ENCODE data around the gene DCLK3.

DCLK3 gene, protein sequence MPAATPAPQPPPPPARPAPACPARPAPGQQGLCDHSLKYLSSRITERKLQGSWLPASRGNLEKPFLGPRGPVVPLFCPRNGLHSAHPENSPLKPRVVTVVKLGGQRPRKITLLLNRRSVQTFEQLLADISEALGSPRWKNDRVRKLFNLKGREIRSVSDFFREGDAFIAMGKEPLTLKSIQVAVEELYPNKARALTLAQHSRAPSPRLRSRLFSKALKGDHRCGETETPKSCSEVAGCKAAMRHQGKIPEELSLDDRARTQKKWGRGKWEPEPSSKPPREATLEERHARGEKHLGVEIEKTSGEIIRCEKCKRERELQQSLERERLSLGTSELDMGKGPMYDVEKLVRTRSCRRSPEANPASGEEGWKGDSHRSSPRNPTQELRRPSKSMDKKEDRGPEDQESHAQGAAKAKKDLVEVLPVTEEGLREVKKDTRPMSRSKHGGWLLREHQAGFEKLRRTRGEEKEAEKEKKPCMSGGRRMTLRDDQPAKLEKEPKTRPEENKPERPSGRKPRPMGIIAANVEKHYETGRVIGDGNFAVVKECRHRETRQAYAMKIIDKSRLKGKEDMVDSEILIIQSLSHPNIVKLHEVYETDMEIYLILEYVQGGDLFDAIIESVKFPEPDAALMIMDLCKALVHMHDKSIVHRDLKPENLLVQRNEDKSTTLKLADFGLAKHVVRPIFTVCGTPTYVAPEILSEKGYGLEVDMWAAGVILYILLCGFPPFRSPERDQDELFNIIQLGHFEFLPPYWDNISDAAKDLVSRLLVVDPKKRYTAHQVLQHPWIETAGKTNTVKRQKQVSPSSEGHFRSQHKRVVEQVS

DNA sequence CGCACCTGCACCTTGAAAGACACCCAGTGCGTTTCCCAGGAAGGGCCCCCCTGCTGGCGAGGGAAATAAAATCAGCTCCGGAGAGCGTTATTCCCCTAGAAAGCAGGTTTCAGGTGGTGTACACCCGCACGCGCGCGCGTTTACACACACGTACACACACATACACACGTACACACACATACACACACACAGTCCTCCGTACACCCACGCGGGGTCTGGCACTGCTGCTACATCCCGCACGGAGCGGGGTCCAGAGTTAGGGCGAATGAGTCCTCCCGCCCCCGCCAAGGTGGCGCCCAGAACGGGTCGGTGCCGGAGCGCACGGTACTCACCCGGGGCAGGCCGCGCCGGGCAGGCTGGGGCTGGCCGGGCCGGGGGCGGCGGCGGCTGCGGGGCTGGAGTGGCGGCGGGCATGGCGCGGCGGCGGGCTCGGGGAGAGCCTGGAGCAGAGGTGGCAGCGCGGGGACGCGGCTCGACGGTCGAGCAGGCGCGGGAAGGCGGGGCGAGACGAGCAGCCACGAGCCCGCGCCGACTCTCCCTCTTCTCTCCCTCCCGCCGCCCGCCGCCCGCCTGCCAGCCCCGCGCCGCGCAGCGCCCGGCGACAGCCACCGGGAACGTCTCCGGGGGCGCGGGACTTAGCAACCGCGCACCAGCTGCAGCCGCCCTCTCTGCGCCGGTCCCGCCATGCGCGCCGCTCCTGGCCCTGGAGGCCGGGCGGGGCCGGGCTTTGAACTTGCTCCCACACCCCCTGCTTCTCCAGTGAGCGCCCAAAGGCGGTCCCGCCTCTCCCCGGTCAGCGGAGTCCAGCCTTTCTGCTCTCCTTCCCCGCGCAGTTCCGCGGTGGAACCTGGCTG is at the start of gene DCLK3:
DCLK3 (minus strand) TSS at position 704 of the 854 bp plus-strand sequence; CDS start at position 414, 290 bp downstream.
- no peak for ATAC-seq

GRCh38 chr3:36813305-36813704 is 49.0 kb upstream of the DCLK3 start:
- ATAC-seq: no peak

DNA sequence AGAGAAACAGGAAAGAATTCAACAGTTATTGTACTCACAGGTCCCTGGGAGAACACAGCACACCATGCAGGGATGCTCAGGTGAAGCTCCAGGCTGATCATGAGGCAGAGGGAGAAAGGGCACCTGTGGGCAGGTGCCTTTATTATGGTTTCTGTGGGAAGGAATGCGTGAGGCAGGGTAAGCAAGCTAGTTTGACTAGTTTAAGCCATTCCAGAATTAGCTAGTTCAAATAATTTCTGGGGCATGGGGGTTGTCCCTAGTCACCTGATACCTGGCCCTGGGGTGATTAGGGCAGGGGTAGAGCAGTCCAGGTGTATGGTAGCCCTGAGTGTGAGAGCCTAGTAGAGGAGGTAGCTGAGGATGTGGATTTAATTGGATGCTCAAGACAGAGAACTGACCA is 47.9 kb upstream of the DCLK3 start:
- no peak for ATAC-seq

DNA sequence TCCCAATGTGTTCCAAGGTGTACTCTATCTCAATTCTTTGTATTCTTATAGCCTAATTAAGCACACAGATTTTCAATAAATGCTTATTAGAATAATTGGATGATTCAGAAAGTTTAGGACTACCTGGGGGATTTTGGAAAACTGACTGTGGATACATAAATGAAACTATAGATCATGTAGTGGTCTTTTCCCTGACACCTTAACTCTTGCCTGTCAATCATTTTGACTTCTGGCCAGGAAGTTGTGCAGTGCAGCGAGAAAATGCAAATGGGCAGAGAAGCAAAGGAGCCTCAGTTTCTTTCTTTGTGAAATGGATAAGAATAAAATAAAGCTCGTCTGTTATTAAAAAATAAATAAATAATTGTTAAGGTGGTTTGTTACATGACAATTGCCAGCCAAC is 47.4 kb upstream of the DCLK3 start:
- no peak for ATAC-seq

DNA sequence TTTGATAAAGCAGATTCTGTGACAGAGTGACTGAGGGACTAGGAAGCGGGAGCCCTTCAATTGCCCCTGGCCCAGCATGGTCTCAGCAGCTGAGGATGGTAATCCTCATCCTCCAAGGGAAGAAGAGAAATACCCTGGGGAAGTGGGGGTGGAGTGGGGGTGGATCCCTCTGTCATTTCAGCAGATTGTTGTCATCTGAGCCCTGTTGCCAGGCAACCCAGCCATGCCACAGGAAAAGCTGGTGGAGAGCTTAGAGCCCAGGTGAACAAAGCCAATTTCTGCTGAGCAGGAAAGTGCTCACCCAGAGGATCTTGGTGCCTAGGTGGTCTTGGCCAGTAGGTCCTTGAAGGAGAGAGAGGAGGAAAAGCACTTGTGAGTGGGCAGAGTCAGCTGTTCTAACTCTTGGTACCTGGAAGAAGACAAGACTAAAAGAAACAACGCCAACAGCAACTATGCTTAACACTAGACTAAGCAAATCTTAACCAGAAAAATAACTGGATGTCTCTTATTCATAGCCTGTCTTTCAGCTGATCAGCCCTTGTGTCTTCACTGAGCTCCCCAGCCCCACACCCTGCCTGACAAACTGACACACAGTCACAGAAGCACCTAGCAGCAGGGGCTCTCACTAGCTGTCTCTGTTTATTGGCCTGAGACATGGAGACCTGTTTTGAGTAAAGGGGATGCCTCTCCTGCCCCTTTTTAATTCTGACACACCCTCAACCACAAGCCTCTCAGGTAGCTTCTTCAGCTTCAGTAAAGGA is 40.1 kb upstream of the DCLK3 start:
- no peak for ATAC-seq

DNA sequence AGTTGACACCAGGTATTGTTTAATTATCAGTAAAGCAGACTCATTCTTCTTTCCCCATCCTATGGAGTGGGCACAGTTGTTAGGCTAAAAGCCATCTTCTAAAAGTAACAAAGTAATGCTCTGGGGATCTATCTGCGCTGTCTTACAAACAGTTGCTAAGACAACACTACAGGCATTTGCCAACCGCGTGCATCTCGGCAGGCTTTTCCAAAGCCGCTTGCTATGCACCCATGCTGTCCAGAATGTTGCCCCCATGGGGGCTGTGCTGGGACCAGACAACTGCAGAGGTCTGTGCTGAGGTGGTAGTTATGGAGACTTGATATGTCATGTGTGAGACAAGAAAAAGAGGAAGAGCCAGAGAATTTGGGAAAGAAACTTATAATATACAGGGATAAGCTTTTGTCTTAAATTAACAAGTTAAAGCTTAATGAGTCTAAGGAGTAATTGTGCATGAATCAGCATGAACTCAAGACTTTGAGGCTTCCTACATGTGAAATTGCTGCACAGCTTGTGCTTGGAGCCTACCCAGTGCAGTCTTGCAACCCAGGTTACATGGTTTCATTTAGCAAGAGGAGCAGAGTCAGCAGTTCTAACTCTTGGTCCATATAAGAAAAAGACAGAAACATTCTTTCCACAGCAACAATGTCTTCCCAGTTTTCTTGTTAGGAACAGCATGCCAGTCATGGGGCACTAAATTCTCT is 38.9 kb upstream of the DCLK3 start:
- ATAC-seq: no peak

GRCh38 chr3:36800533-36801116 is 36.3 kb upstream of the DCLK3 start:
- no peak for ATAC-seq

DNA sequence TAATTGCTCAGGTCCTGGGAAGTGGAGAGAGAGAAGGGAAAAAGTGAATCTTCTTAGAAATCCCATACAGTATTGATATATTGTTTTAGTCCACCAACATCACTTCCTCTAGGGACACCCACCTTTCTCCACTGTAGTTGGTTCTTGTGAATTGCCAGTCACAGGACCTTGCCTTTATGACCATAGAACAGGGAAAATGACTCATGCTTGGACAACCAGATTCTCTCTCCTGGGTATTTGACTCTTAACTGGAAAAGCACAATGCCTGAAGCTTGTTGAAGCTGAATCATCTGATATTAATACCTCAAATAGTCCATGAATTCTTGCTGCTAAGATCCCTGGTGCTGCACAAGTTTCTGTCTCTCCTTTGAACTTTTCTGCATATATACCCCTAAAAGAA is 32.5 kb upstream of the DCLK3 start:
- ATAC-seq: no peak

DNA sequence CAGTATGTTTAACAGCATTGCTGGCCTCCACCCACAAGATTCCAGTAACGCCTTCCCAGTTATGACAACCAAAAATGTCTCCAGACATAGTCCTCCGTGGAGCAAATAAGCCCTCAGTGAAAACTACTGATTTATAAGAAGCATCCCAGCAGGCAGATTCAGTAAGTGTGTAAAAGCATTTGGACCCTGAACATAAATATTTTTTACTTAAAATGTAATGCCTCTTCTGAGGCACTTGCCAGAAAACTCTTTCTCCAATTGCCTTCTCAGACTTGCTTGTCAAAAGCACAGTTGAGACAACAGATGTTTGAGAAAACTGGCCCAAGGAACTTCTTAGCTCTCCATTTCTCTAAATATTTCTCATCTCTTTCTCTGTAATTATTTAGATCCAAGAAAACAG is 31.8 kb upstream of the DCLK3 start:
- ATAC-seq: no peak

DNA sequence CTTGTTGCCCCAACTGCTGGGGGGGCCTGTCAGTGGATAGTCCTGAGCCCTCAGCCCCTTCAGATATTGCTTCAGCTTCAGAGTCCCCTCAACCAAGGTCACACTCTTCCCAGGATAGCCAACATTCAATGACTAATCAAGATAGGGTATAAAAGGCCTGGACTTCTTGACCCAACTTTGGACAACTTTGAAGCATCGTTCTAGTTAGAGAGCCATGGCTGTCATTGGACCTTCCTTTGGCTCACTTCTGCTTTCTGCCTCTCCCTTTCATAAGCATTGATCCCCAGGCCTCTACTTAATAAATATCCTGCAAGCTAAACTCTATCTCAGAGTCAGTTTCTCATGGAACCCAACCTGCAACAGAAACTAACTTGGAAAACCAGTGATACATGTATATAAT is 31.3 kb upstream of the DCLK3 start:
- ATAC-seq: no peak

- no peak for ATAC-seq
These were observed 28.0 kb upstream of the DCLK3 start for GRCh38 chr3:36792342-36792741.

DNA sequence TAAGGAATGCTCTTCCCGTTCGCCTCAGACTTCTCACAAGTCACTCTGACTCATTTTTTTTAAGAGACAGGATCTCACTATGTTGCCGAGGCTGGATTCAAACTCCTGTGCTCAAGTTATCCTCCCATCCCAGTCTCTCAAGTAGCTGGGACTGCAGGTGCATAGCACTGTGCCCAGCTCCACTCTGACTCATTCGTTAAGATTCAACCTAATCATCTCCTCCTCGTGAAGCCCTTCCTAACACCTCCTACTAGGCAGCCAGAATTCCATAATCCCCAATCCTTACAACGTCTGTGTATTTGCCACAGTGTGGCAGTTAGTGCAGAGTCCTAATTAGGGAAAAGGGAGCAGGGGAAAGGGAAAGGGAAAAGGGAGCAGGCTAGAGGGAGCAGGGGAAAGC is 26.4 kb upstream of the DCLK3 start:
- ATAC-seq: no peak

GRCh38 chr3:36786921-36787890 is 22.9 kb upstream of the DCLK3 start:
- ATAC-seq: no peak

GRCh38 chr3:36784138-36784635 is 19.8 kb upstream of the DCLK3 start:
- ATAC-seq: no peak

DNA sequence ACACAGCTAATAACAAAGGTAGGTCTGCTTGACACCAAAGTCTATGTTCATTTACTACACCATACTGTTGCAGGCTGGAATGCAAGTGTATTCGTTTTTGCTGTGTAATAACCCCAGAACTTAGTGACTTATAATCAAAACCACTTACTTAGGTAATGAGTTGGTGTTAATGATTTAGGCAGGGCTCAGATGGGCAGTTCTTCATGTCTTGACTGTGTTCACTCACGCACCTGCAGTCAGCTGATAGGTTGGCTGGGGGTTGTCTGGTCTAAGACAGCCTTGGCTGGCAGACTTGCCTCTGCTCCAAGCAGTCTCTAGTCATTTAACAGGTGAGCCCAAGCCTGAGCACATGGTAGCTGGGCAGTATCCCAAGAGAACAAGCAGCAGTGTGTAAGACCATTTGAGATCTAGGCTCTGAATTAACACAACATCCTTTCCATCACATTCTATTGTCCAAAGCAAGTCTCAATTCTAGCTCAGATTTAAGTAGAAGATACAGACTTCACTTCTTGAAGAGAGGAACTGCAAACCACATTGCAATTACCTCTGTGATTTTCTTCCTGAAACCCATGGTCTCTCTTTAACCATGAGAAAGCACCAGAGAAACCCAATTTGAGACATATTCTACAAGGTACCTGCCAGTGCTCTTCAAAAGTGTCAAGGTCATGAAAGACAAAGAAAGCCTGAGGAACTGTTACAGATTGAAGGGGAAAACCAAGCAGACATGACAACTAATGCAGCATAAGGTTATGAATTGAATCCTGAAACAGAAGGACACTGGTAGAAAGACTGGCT is 13.3 kb upstream of the DCLK3 start:
- peak in 1 of 2 donors; percentile 17 for ATAC-seq

DNA sequence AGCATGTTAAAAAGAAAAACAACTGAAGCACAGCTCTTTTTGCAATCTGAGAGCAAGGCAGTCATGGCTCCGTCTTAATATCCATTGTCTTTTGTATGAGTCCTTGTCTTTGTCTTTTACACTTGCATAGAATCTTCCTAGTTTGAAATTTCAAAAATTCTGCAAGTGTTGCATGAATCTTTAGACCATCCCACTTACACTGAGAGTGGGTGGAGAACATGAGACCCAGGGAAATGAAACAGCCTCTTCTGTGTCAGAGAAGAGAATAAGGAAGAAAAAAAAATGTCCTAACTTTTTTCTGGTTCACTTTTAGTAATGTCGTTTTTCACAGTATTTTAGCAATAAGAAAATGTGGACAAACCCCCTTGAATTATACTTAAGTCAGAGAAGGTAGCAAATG is 12.1 kb upstream of the DCLK3 start:
- ATAC-seq: no peak

DNA sequence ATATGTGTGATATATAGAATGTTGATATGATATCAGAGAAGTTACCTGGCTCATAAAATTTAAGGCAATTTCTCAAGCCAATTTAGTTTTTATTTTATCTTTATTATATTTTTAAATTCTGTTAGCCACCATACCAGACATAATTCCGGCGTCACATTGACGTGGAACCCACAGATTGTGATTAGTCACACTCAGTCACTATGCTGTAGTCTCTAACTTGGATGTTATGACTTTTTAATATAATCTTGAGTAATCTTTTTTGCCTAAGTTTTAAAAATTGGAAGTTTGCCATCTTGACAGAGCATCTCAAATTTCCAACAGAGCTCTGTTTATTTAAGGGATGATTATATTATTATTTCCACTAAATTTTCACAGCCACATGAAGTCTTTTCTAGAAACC is 9.7 kb upstream of the DCLK3 start:
- no peak for ATAC-seq

- ATAC-seq: no peak
These were observed 7.6 kb upstream of the DCLK3 start for GRCh38 chr3:36771931-36772330.

- ATAC-seq: no peak
These were observed 5.6 kb upstream of the DCLK3 start for GRCh38 chr3:36769926-36770325.
